Uterus (tissue), 4 donors: ENCODE measurements around the gene SYF2. TPM values are rescaled to one million over a fixed set of nuclear protein-coding genes. Genes with fewer than 3 reads are reported as not detected.
"Not testable (repeated sequence)": the region's sequence is repeated elsewhere in the genome, so short reads cannot be mapped to it uniquely, and the experiment has no call there.

Experiments used
- DNase-seq, 2 donors: peaks; one replicate each; pipeline ENCODE4 v3.0.0-alpha.2; 2019 to 2020
- H3K27ac ChIP-seq, 2 donors: fragments of 200-600 bp; sonication (generic); 1 replicate in 1 of 2; 2 replicates in 1 of 2; pipeline ENCODE4 v1.5.1; 2016 to 2018
- H3K27me3 ChIP-seq, 2 donors: fragments of 200-600 bp; sonication (generic); one replicate each; pipeline ENCODE4 v1.5.1; 2018 to 2019; ENCODE audit warnings: control low read depth in 1 of 2
- H3K36me3 ChIP-seq, 2 donors: fragments of 200-600 bp; sonication (generic); one replicate each; pipeline ENCODE4 v1.5.1; 2019; ENCODE audit warnings: control low read depth in 1 of 2
- H3K4me1 ChIP-seq, 2 donors: fragments of 200-600 bp; sonication (generic); one replicate each; pipeline ENCODE4 v1.5.1; 2018 to 2019; ENCODE audit warnings: control low read depth in 1 of 2
- H3K4me3 ChIP-seq, 2 donors: fragments of 200-600 bp; sonication (generic); 1 replicate in 1 of 2; 2 replicates in 1 of 2; pipeline ENCODE4 v1.5.1; 2018 to 2019; ENCODE audit warnings: mild to moderate bottlenecking in 1 of 2
- H3K9me3 ChIP-seq, 2 donors: fragments of 200-600 bp; sonication (generic); one replicate each; pipeline ENCODE4 v1.5.1; 2019; ENCODE audit warnings: control low read depth in 1 of 2
- CTCF ChIP-seq, 4 experiments: fragments of 200-600 bp in 2 of 4; fragments of 450-650 bp in 2 of 4; sonication (generic) in 2 of 4; IDR thresholded peaks; one replicate each; pipeline ENCODE4 v1.5.1; 2016 to 2019; ENCODE audit warnings: antibody characterized with exemption in 4 of 4, mild to moderate bottlenecking in 2 of 4, moderate library complexity in 1 of 4
- POLR2A ChIP-seq, 2 donors: fragments of 450-650 bp; IDR thresholded peaks; one replicate each; pipeline ENCODE4 v1.6.1; 2016; ENCODE audit warnings: antibody characterized with exemption in 2 of 2, mild to moderate bottlenecking in 1 of 2, moderate library complexity in 1 of 2
- intact Hi-C: fragments of 100-400 bp; cut with DNase I; formaldehyde crosslinking; loops from one replicate; pipeline ENCODE4 v1.15.1; 2023; ENCODE audit warnings: low total_unique reads
- total RNA-seq, 4 donors: library from RNA; depleted of rRNA in 3 of 4; stranded (reverse); fragments of >200 nt in 3 of 4; gene quantifications; one replicate each; pipeline versions ENCODE4 v1.1.0 to v1.2.4, GENCODE V29; 2014 to 2023
- donor health status: DM: yes; HTN: yes; CAD: no.

Gene SYF2
- total RNA-seq, 4 donors from 2014 or later = 45.3 to 52.1 (median 47.9) TPM

GRCh38 chr1:25267288-25268142 is 35.2 kb upstream of the SYF2 start:
- H3K36me3 ChIP-seq, intact Hi-C loops, H3K9me3 ChIP-seq, H3K4me1 ChIP-seq, H3K27me3 ChIP-seq: not testable (repeated sequence)
- Histone ChIP-seq H3K4me3 (peak overlapping the region; percentile 43 to 68), H3K27ac (peak overlapping the region; percentile 74 to 97)
- DNase-seq = peak in 1 of 2 donors; percentile 63
- peak in 1 of 2 donors; percentile 15 for TF ChIP-seq POLR2A (IDR thresholded peaks at IDR 0.05)

GRCh38 chr1:25266554-25267287 is 34.4 kb upstream of the SYF2 start:
- H3K27ac ChIP-seq, DNase-seq, H3K4me1 ChIP-seq, intact Hi-C loops, H3K27me3 ChIP-seq, H3K9me3 ChIP-seq, H3K36me3 ChIP-seq: not testable (repeated sequence)
- peak overlapping the region; percentile 29 to 68 for H3K4me3 ChIP-seq

- H3K4me3 ChIP-seq, DNase-seq, H3K27ac ChIP-seq, H3K4me1 ChIP-seq, H3K9me3 ChIP-seq, H3K36me3 ChIP-seq, intact Hi-C loops, H3K27me3 ChIP-seq: not testable (repeated sequence)
Observed at GRCh38 chr1:25260336-25260735, 28.0 kb upstream of the SYF2 start.

GRCh38 chr1:25259813-25260212 is 27.5 kb upstream of the SYF2 start:
- intact Hi-C loops = not testable (repeated sequence)

GRCh38 chr1:25257196-25257595 is 24.9 kb upstream of the SYF2 start:
- no peak for DNase-seq
- H3K4me3 ChIP-seq = no peak overlapping the region
- intact Hi-C loops = no loop called here

More at GRCh38 chr1:25259813-25260212, 27.5 kb upstream of the SYF2 start:
- not testable (repeated sequence) for H3K4me3 ChIP-seq, H3K9me3 ChIP-seq, H3K36me3 ChIP-seq, H3K27me3 ChIP-seq, DNase-seq, H3K27ac ChIP-seq, H3K4me1 ChIP-seq

GRCh38 chr1:25256578-25256965 is 24.3 kb upstream of the SYF2 start:
- TF ChIP-seq POLR2A (IDR thresholded peaks at IDR 0.05) = no peak
- no peak for TF ChIP-seq CTCF (IDR thresholded peaks at IDR 0.05)
- no peak for DNase-seq
- Histone ChIP-seq H3K36me3 (no peaks in the 10 kb centered on the region), H3K9me3 (no peaks in the 10 kb centered on the region), H3K4me3 (no peak overlapping the region), H3K27ac (no peak overlapping the region), H3K4me1 (no peaks in the 10 kb centered on the region), H3K27me3 (no peaks in the 10 kb centered on the region)
- intact Hi-C loops = no loop called here

More at GRCh38 chr1:25257196-25257595, 24.9 kb upstream of the SYF2 start:
- Histone ChIP-seq H3K9me3 (no peaks in the 10 kb centered on the region), H3K36me3 (no peaks in the 10 kb centered on the region), H3K27me3 (no peaks in the 10 kb centered on the region), H3K4me1 (no peaks in the 10 kb centered on the region), H3K27ac (no peak overlapping the region)
- TF ChIP-seq POLR2A (IDR thresholded peaks at IDR 0.05) (no peak), CTCF (IDR thresholded peaks at IDR 0.05) (no peak)
